Stimulated activated CD4-positive, alpha-beta T cell treated with anti-CD3 and anti-CD28 coated beads, Interleukin-4, amount 100 ng/mL, for 48 hours (primary cell): ENCODE measurements around the gene TEP1.
"Not testable (repeated sequence)": the region's sequence is repeated elsewhere in the genome, so short reads cannot be mapped to it uniquely, and the experiment has no call there.

ENCODE experiments used
- DNase-seq, 2 donors: peaks; one replicate each; pipeline ENCODE4 v3.0.0-alpha.2; 2020; ENCODE audit warnings: low read depth in 2 of 2

The TEP1 gene

DNA sequence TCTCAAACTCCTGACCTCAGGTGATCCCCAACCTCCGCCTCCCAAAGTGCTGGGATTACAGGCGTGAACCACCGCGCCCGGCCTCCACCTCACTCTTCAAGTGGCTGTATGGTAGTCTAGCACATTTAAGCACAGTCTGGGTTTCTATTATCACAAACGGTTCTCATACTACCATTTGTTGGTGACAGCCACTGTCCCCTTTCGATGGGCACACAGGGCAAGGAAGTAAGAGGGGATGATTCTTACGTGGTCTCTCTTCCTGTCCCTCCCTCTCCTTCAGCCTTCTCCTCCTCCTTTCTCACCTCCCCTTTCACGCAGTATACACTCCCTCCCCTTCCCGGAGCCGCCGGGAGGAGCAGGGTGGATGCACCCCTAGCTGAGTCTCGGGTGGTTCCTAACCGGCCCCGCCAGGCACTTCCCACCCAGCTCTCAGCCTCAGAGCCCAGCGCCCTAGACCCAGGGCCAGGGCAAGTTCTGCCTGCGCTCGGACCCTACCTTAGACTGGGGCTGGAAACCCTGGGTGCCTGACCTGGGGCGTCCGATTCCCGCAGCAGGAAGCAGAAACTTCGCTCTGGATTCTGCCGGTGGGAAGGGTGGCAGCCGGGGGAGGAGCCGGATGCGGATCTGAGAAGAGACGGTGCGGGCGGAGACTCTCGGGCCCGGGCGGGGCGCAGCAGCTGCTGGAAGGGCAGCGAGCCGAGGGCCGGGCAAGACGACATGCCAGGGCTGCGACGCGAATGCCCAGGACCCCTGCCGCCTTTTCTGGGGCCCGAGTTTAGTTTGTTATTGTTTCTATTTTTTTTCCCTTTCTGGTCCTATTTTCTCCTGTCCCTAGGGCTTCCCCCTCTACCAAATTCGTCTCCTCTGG, at the start of gene TEP1:
Gene TEP1, minus strand, starts transcription at position 626 of the 868 bp plus-strand sequence. CDS start 5,062 bp downstream, outside the sequence.
- DNase-seq: peak; percentile 64 to 75

DNA sequence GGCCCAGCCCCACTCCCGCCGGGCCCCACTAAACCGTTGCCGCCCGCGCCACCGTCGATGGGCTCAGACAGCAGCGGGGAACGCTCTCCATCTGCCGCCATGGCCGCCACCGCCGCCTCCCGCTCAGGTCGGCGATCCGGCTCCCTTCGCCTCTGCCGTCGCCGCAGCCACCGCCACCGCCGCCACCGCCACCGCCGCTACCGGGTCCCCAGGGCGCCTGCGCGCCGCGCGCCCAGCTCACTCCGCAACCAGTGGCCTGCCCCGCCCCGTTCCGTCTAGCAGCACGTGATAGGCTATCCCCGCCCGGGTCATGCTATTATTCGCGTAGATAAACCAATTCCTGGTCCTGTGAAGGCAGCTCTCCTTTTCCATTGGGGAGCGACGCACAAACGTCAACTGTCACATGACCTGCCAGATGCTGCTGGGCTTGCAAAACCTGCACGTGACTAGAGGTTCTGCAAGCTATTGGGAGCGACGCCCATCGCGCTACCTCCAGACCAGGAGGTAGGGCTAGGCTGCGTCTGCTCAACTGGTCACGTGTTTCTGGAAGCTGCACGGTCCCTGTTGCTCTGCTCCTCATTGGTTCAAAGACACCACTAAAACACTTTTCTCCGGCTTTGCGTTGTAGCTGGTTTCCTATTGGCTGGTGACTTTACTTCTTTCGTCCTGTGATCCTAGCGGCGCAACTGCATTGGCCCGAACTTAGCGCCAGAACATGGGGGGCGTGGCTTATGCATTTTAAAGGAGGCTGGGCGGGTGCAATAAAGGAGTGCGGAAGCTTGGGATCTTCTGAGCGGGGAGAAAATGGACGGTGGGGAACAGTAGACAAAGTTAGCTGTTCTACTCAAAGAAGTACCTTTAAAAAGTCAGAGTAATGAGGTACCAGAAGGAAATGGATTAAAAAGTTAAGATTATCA, 48.2 kb upstream of the TEP1 start, which contains the start of gene PIP4P1:
Gene PIP4P1, minus strand, starts transcription at position 210 of the 917 bp plus-strand sequence. Its CDS starts 109 bp downstream, at position 101.
- DNase-seq: peak; percentile 93 to 98

DNA sequence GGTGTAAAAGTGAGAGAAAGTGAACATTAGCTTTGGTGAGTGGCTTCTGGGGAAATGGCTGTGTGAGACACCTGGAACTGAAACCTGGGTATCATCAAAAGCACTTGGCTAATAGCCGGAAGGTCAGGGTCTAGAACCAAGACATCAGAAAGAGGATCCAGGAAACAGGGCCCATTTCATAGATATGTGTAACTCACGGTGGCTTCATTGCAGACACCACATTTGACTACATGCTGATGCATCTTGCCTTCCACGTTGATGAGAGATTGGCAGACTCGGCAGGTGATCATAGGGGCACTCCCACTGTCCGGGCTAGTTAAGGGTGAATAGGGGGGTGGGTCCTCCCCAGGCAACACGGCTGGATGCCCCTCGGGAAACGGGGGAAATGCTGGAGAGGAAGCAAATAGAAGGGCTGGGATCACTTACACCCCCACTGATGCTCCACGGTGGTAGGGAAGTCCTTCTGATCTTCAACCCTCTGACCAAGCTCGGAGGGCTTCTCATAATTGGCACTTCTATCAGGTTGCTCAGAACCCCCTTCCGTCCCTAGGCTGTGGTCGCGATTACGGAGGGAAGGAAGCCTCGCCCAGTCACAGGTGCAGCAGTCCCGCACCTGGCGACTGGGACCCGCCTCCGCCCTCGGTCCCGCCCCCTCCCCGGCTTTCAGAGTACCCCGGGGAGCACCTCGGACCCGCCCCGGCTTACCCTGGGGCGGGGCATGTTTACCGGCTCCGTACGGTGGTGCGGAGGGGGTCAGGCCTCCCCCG, 47.3 kb upstream of the TEP1 start:
- DNase-seq: peak in 1 of 2 donors; percentile 32

DNA sequence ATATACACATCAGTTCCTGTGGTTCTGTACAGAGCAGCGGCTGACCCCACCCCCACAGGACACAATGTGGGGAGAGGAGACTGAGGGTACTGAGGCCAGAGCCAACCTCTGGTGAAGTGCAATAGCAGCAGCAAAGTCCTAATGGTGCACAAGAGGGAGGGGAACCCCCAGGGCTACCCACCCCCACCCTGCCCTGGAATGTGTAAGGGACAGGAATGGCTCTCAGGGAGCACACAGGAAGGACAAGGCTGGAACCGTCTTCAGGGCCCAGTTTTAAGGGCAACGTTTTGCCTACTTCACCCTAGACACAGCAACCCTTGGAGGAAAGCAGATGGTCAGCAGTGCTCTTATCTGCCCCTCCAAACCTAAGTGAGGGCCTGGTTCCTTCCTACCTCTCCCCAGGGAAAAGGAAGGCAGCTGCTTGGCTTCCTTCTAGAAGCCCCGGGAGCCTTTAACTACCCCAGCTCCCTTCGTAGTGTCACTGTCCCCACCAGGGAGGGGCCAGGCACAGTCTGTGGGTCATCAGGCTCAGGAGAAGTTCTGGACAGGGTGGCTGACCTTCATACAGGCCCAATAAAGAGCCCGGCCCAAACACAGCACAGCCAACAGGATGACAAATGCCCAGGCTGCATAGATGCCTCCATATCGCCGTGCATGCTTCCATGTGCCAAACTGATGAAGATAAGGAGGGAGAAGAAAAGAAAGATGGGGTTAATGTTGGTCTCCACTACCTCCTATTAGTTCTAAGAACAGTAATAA, 44.9 kb upstream of the TEP1 start:
- DNase-seq: no peak

- no peak for DNase-seq
These were observed 43.7 kb upstream of the TEP1 start for GRCh38 chr14:20456971-20457370.

DNA sequence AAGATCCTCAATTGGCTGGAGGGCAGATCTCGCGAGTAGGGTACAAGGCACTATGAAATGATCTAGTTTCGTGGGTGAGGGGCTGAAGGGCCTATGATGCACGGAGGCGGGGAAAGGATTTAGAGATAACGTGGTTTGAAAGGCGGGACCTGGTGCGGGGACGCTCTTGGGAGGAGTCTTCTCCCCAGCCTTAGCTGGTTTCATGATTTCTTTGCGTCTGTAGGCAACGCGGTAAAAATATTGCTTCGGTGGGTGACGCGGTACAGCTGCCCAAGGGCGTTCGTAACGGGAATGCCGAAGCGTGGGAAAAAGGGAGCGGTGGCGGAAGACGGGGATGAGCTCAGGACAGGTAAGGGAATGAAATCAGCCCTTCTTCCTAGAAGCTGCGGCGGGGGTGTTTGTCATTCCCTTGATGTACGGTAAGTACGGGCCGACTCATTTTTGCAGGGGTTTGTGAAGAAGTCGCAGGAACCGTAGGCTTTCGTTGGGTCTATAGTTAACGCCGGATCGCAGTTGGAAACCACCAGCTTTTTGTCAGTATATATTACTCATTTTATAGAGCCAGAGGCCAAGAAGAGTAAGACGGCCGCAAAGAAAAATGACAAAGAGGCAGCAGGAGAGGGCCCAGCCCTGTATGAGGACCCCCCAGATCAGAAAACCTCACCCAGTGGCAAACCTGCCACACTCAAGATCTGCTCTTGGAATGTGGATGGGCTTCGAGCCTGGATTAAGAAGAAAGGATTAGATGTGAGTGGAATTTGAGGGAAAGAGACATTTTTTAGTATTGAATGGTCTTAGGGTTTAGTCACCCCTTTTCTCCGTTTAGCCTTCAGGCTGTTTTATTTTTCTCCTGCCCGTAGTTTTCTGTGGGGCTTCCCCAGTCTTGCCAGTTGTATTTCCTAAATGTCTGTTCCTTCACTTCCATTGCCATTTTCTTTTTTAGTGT, 42.3 kb upstream of the TEP1 start:
- DNase-seq: peak in 1 of 2 donors; percentile 75

- peak; percentile 95 to 97 for DNase-seq
These were observed 41.4 kb upstream of the TEP1 start, which contains the start of the genes APEX1 and OSGEP for GRCh38 chr14:20454516-20455354. Gene APEX1, plus strand, starts transcription at chr14:20455226. Its CDS starts 420 bp downstream, at chr14:20455646. Gene OSGEP, minus strand, starts transcription at chr14:20454812. Its CDS starts 129 bp downstream, at chr14:20454683.

GRCh38 chr14:20452831-20453230, 39.5 kb upstream of the TEP1 start:
- DNase-seq: not testable (repeated sequence)

- DNase-seq: no peak
These were observed 33.6 kb upstream of the TEP1 start for GRCh38 chr14:20446889-20447288.

DNA sequence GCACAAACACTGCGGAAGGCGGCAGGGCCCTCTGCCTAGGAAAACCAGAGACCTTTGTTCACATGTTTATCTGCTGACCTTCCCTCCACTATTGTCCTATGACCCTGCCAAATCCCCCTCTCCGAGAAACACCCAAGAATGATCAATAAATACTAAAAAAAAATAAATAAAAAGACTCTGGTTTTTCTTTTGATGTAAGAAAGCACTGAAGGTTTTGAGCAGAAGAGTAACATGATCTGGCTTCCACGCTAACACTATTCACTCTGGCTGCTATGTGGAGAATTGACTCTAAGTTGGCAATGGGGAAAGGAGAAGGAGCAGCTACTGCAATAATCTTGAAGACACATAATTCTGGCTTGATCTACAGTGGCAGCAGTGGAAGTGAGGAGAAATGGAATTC, 30.3 kb upstream of the TEP1 start:
- DNase-seq: not testable (repeated sequence)

GRCh38 chr14:20441461-20441860, 28.2 kb upstream of the TEP1 start:
- no peak for DNase-seq

- DNase-seq: peak in 1 of 2 donors; percentile 5
These were observed 27.6 kb upstream of the TEP1 start for GRCh38 chr14:20440882-20441281.

DNA sequence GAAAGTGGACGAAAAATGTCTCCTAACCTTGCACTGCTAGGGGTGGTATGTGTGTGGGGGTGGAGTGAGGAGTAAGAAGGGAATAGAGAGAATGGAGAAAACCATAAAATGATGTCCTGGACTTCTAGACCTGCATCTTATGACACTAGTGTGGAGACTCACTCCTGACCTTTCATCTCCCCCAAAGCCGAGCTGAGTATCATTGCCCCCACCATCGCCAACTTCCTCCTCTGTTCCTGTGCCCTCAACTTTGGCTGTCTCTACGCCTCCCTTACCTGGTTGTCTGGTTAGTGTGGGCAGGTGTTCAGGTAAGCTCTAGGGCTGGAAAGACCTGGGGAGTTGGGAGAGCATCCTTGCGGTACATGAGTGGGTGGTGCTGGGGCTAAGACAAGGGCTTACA, 27.2 kb upstream of the TEP1 start:
- no peak for DNase-seq

DNA sequence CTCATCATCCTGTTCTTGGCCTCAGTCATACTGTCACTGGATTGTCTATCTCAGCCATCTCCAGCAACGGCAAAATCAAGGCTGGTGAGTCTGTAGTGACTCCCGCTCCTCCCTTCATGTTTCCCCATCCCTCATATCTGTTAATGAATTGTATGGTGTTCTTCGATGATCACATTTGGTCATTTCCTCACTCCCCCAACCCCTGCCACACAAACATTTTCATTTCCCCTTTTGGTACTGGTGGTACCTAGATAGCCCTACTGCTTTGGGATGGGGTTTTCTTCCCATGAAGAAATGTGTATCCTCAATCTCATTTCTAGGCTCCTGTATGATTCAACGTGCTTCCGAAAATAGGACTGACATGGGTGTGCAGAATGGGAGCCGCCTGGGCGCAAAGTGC, 25.4 kb upstream of the TEP1 start:
- DNase-seq: no peak

- no peak for DNase-seq
These were observed 23.1 kb upstream of the TEP1 start for GRCh38 chr14:20436363-20436755.

DNA sequence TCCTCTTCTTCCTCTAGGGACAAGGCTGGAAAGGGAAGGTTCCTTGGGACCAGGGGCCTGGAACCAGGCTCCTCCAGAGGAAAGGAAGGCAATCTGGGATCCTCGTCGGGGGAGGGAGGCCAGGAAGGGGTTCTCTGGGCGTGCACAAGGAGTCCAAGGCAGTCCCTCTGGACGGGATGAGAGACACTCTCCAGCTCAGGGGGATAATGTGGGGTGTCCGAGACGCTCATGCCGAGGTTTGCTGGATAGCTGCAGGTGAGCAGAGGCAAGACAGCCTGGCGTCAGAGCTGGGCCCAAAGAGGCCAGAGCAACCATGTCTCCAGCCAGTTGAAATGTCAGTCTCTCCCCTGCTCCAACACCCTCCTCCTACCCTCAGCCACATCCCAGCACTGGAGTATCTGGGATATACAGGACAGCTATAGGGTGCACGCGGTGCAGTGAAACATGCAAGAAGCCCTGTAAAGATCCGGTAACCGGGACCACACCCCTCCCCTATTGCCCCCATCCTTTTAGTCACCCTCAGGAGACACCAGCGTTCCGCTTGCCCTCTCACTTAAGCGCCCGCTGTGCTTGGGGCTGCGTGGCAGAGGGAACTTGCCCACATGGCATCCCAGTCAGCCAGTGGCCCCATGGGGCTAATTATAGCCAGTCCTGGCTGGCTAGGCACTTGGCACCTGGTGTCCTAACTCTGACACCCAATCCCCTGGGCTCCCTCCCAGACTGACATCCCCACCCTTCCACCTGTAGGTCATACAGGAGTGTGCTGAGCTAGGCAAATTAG, 22.5 kb upstream of the TEP1 start, which contains the start of gene KLHL33:
Gene KLHL33, minus strand, starts transcription at position 585 of the 781 bp plus-strand sequence. Its CDS starts 355 bp downstream, at position 230.
- no peak for DNase-seq
